ENCODE results near the gene SASS6.
A peak's percentile ranks its signal among the peaks of the same experiment; 100 is the strongest.

SASS6 gene, protein sequence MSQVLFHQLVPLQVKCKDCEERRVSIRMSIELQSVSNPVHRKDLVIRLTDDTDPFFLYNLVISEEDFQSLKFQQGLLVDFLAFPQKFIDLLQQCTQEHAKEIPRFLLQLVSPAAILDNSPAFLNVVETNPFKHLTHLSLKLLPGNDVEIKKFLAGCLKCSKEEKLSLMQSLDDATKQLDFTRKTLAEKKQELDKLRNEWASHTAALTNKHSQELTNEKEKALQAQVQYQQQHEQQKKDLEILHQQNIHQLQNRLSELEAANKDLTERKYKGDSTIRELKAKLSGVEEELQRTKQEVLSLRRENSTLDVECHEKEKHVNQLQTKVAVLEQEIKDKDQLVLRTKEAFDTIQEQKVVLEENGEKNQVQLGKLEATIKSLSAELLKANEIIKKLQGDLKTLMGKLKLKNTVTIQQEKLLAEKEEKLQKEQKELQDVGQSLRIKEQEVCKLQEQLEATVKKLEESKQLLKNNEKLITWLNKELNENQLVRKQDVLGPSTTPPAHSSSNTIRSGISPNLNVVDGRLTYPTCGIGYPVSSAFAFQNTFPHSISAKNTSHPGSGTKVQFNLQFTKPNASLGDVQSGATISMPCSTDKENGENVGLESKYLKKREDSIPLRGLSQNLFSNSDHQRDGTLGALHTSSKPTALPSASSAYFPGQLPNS
- long read RNA-seq, donor 1 = 0 reads
- long read RNA-seq, donor 2 = 0 reads
- long read RNA-seq, donor 3 = 0 reads
- long read RNA-seq, donor 4, partial matches to known transcripts = 14 of 14 reads
- long read RNA-seq, donor 4, other reads (novel, unspliced or antisense) = 0 of 14 reads
- long read RNA-seq, donor 5, partial matches to known transcripts = 7 of 8 reads
- long read RNA-seq, donor 5, other reads (novel, unspliced or antisense) = 0 of 8 reads
- long read RNA-seq, donor 6 = 0 reads
- long read RNA-seq, donor 7 = 0 reads
- long read RNA-seq, donor 8 = 0 reads

DNA sequence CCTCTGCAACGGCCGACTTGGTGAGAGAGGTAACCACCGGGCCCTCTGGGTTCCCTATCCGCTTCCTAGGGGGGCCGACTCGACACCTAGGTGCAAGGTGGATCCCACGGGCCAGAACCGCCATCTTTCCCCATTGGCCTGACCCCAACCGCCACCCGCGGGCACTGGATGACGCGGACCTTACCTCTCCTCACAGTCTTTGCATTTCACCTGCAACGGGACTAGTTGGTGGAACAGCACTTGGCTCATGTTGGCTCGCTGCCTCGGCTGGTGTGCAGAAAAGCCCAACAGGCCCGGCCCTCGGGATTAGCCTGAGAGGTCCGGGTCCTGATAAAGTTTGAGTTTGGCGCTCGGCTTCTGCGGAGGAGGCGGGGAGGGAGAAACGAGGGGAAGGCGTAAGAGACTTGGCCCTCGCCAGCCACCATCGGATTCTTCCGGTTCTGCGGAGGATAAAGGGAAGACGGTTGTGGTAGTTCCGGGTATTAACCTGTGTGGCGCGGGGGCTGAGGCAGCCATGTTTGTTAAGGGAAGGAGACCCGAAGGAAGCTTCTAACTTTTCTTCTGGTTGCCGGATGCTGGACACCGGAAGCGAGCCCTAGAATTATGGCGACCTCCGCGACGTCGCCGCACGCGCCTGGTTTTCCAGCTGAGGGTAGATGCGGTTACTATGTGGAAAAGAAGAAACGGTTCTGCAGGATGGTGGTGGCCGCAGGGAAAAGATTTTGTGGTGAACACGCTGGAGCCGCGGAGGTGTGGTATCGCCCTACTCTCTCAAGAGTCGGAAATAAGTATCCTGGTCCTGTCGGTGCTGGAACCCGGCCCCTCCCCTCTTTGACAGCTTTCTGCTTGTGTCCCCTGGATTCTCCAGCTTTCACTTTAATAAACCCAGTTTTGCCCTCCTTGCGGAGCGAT lies at the start of gene SASS6, which contains the start of gene TRMT13:
SASS6 (minus strand) TSS at position 365 of the 912 bp plus-strand sequence; CDS start at position 249, 116 bp downstream.
TRMT13 (plus strand) TSS at position 598 of the 912 bp plus-strand sequence; CDS start at position 604, 6 bp downstream.
- peak; percentile 89 for DNase-seq

GRCh38 chr1:100178091-100178490 lies 45.4 kb upstream of the SASS6 start, which contains the start of gene LRRC39:
TSS of gene LRRC39 (minus strand) at chr1:100178256. CDS start at chr1:100168516, 9,740 bp downstream.
- no peak for DNase-seq

DNA sequence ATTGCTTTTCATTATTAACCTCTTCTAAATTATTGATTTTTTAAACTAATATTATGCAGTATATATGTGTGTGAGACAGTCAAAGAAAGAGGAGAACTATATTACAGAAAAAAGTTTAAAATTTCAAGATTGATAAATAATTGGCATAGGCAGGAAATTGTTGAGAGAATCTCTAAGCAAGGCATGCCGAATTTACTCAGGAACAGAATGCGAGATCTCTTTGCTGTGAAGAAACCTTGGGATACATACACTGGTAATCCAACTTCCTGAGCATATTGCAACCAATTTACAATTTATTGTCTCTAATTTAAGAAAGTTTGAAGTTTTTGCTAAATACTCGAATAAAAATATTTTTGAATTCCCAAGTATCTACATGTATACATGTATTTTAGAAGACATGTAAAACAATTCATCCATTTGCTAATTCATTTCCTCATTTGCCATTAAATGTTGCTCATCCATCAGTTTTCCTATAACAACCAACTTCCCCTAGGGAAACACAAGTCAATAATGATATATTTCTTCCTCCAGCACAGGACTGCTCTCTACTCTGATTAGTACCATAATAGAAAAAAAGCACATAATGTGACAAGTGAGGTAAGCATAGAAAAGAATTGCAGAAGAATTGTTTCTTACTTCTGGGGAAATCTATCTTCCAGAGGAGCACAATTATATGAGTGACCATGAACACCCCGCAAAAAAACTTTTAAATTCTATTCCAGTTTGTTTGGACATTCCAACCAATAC lies 44.7 kb upstream of the SASS6 start:
- DNase-seq = no peak

- DNase-seq = no peak
Observed at GRCh38 chr1:100168051-100168450, 35.3 kb upstream of the SASS6 start.

DNA sequence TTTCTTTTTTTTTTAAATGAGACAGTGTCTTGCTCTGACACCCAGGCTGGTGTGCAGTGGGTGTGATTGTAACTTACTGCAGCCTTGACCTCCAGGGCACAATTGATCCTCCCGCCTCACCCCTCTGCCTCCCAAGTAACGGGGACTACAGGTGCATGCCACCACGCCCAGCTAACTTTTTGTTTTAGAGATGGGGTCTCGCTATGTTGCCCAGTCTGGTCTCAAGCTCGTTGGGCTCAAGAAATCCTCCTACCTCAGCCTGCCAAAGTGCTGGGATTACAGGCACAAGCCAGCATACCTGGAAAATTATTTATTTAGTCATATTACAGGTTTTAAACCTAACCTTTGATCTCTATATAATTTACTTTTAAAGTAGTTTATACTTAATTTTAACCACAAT lies 32.0 kb upstream of the SASS6 start:
- no peak for DNase-seq

- DNase-seq = no peak
Observed at GRCh38 chr1:100164216-100164615, 31.5 kb upstream of the SASS6 start.

DNA sequence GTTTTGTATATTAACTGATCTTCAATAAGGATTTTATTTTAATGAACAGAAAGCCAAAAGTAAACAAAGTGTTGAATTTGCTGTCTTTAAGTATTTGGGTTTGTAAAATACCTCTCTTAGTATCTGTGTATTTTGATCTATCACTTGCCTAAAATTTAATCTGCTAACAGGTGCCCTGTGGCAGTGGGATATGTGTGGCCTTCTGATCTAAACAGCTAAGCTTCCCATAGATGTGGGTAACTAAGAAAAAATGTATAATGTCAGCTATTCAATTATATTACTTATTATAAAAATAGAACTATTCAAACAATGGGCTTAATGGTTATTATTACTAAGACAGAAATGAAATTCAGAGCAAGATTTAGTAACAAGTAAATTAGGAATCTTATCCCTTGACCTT lies 30.2 kb upstream of the SASS6 start:
- no peak for DNase-seq

GRCh38 chr1:100152271-100152670 lies 19.5 kb upstream of the SASS6 start:
- DNase-seq = no peak

DNA sequence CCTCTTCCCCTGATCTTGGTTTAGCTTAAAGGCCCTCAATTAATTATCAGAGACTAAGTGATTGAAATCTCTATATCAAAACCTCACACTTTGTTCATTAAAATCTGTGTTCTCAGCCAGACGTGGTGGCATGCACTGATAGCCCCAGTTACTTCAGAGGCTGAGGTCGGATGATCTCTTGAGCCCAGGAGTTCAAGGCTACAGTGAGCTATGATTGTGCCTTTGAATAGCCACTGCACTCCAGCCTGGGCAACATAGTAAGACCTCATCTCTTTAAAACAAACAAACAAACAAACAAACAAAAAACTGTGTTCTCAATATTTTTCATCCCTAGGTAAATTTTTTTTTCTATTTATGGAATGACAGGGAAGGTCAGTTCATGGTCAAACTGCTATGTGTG lies 18.9 kb upstream of the SASS6 start:
- no peak for DNase-seq

GRCh38 chr1:100147875-100148274 lies 15.1 kb upstream of the SASS6 start:
- DNase-seq = no peak

DNA sequence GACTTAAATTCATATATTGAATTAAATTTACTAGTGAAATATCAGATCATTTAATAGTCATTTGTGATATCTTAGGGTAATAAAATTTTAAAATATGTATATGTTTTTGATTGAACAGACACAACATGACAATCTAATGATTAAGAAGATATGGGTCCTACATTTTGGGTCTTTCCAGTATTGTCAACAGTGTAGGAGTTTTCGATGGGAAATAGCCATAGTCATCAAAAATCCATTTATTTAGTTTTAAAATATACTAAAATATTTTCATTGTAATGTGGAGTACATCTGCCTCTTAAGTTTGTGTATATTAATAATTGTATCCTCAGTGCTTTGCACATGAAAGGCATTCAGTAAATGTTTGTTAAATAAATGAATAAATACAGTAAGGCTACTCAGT lies 14.2 kb upstream of the SASS6 start:
- no peak for DNase-seq

GRCh38 chr1:100145116-100145515 lies 12.4 kb upstream of the SASS6 start:
- no peak for DNase-seq

DNA sequence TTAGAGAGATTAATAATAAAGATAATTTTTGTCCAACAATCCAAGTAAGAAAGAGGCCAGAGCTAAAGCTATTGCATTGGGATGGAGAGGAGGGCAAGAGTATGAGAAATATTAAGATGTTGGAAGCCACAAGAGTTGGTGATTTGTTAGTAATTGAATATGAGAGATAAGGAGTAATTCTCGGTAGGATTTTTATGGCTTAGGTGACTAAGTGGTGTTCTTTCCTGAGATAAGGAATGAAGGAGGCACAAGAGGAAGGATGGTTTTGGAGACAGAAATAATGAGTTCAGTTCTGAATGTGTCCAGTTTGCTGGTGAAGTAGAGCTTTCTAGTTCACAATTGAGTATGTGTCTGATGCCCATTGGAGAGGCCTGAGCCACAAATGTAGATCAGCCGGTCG lies 9.6 kb upstream of the SASS6 start:
- DNase-seq = no peak

GRCh38 chr1:100141192-100141591 lies 8.5 kb upstream of the SASS6 start:
- DNase-seq = no peak

DNA sequence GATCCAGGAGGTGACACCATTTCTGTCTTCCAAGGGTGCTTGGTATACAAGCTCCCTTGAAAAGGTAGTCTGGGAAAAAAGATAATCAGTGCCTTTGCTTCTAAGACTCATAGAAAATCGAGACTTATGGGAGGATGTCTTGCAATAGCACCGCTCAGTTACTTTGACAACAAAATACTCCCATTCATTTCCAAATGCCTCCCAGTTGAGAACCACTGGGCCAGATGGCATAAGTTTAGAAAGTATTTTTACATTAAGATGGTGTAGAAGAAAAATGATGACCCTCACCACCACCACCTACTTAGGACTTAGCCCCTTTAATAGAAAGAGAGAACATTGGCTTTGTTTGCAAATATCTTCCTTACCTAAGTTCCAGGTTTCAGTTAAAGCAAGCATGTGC lies 4.9 kb upstream of the SASS6 start:
- no peak for DNase-seq

DNA sequence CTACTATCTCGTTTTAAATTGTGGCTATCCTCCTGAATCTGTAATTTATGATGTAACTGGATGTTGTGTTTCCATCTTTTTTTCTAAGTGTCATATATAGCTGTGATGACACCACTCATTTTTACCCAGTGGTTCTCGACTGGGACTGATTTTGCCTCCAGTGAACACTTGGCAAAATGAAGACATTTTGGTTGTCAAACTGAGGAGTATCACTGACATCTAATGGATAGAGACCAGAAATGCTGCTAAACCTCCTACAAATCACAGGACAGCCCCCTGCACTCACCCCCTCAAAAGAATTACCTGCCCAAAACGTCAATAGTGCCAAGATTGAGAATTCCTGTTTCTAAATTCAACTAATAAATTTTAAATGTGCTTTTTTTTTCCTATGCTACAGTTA lies 2.1 kb upstream of the SASS6 start:
- no peak for DNase-seq

GRCh38 chr1:100131623-100132022 lies 1.1 kb downstream of the SASS6 start:
- DNase-seq = no peak

- DNase-seq = no peak
Observed at GRCh38 chr1:100130552-100131077, 2.1 kb downstream of the SASS6 start.

DNA sequence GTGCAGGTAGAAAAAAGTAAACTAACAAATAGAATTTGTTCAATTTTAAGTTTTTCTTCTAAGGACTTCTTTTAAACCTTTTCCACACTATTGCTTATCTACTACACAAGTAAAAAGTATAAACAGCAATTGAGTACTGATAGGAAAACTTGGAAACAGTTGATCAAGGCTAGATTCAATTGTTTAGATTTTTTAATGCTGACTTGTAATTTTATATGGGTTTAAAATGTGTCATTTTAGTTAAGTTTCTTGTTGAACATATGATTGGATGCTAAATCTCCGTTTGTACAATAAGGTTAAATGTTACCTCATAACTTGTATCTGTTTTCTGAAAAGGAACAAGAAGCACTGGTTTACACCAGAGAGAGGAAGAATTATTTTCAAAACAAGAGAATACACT lies 5.5 kb downstream of the SASS6 start:
- DNase-seq = no peak

GRCh38 chr1:100122177-100122576 lies 10.6 kb downstream of the SASS6 start:
- no peak for DNase-seq

- no peak for DNase-seq
Observed at GRCh38 chr1:100115524-100115923, 17.2 kb downstream of the SASS6 start.
